CD4-positive, alpha-beta memory T cell (primary cell): ENCODE data around the gene ZNF638. TPM values are rescaled to one million over a fixed set of nuclear protein-coding genes. Genes with fewer than 3 reads are reported as not detected.

Experiments
- CTCF ChIA-PET: fragments of 350-600 bp; sonication (Branson Sonifier 250); formaldehyde crosslinking; loops from one replicate; lab custom pipeline; 2021; ENCODE audit warnings: inconsistent platforms; ENCODE audit not compliant: partially characterized antibody; lab: Charles Lee
- POLR2A ChIA-PET: fragments of 350-600 bp; sonication (Branson Sonifier 250); formaldehyde crosslinking; loops from one replicate; lab custom pipeline; 2021; ENCODE audit not compliant: partially characterized antibody; lab: Charles Lee
- DNase-seq, 5 donors: peaks; one replicate each; pipeline versions ENCODE4 v3.0.0 to v3.0.0-alpha.2; 2020 to 2022; ENCODE audit warnings: mixed read lengths in 1 of 5
- H3K27ac ChIP-seq: one replicate; pipeline ENCODE4 v1.7.0; 2013; ENCODE audit warnings: low read depth, low read length
- H3K27me3 ChIP-seq: 2 replicates; pipeline ENCODE4 v1.7.0; 2013; ENCODE audit warnings: mild to moderate bottlenecking, low read length, moderate library complexity; ENCODE audit not compliant: insufficient read depth
- H3K36me3 ChIP-seq: 2 replicates; pipeline ENCODE4 v1.7.0; 2013; ENCODE audit warnings: mild to moderate bottlenecking, low read length, moderate library complexity; ENCODE audit not compliant: insufficient read depth
- H3K4me1 ChIP-seq: 2 replicates; pipeline ENCODE4 v1.7.0; 2013; ENCODE audit warnings: mild to moderate bottlenecking, low read length, moderate library complexity; ENCODE audit not compliant: insufficient read depth
- H3K4me3 ChIP-seq, 2 donors: one replicate each; pipeline ENCODE4 v1.7.0; 2013; ENCODE audit warnings: low read length in 2 of 2, mild to moderate bottlenecking in 1 of 2
- H3K9me3 ChIP-seq, 2 donors: one replicate each; pipeline ENCODE4 v1.7.0; 2013; ENCODE audit warnings: low read length in 2 of 2, control low read depth in 1 of 2; ENCODE audit not compliant: control insufficient read depth in 1 of 2
- H3K27ac Mint-ChIP-seq, 7 donors: one replicate each; pipeline ENCODE4 v1.8.0; 2020 to 2021; ENCODE audit warnings: mixed read lengths in 7 of 7, mild to moderate bottlenecking in 6 of 7, inconsistent platforms in 3 of 7, moderate library complexity in 3 of 7
- H3K27me3 Mint-ChIP-seq, 2 donors: one replicate each; pipeline ENCODE4 v1.8.0; 2020 to 2021; ENCODE audit warnings: mixed read lengths in 2 of 2
- H3K36me3 Mint-ChIP-seq, 2 donors: one replicate each; pipeline ENCODE4 v1.8.0; 2020 to 2021; ENCODE audit warnings: mixed read lengths in 2 of 2, inconsistent platforms in 1 of 2, mild to moderate bottlenecking in 1 of 2
- H3K4me1 Mint-ChIP-seq, 4 donors: one replicate each; pipeline ENCODE4 v1.8.0; 2020 to 2021; ENCODE audit warnings: mixed read lengths in 4 of 4, mild to moderate bottlenecking in 1 of 4
- H3K4me3 Mint-ChIP-seq, 8 donors: one replicate each; pipeline ENCODE4 v1.8.0; 2020 to 2021; ENCODE audit warnings: mixed read lengths in 8 of 8, mild to moderate bottlenecking in 7 of 8, moderate library complexity in 6 of 8, inconsistent platforms in 3 of 8
- H3K9me3 Mint-ChIP-seq, 8 donors: one replicate each; pipeline ENCODE4 v1.8.0; 2020 to 2021; ENCODE audit warnings: mixed read lengths in 8 of 8, mild to moderate bottlenecking in 5 of 8, inconsistent platforms in 3 of 8, moderate library complexity in 1 of 8
- intact Hi-C: fragments of 100-400 bp; cut with micrococcal nuclease; formaldehyde crosslinking; loops from one replicate; pipeline ENCODE4 v1.15.1; 2023
- polyA plus RNA-seq, 2 donors: library from polyadenylated mRNA; unstranded; fragments of 300-500 nt; fragmentation: Illumina TruSeq; gene quantifications; one replicate each; pipeline ENCODE4 v1.2.3, GENCODE V29; 2021
- total RNA-seq, 2 experiments: library from RNA; stranded (reverse); gene quantifications; one replicate each; pipeline ENCODE4 v1.2.3, GENCODE V29; 2021

The ZNF638 gene
- total and polyA plus RNA-seq, 4 experiments from 2014 or later, result 19.8 to 167 (median 110) TPM

DNA sequence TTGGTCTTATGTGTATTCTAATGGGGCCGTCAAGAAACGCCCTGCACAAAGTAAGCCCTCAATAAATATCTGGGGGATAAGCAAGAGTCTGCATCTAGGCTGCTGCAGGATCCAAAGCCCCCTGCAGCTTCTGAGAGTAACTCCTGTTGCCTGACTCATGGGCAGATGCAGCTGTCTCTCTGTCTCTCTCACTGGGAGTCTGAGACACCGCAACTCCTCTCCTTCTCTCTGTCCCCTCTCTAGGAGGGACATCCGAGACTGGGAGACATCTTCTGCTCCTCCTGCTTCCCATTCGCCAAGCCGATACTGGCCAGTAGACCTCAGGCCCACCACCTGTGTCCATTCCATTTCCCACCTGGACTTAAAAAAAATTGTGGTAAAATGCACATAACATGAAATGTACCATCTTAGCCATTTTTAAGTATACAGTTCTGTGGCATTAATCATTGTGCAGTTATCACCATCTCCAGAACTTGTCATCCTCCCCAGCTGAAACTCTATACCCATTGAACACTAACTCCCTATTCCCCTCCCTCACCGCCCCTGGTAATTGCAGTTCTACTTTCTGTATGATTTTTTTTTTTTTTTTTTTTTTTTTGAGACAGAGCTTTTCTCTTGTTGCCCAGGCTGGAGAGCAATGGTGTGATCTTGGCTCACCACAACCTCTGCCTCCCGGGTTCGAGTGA lies 141.9 kb downstream of the ZNF638 start:
- Histone ChIP-seq H3K4me1 (no peaks in the 10 kb centered on the region), H3K27me3 (no peaks in the 10 kb centered on the region), H3K36me3 (no peaks in the 10 kb centered on the region), H3K27ac (no peak overlapping the region), H3K9me3 (no peaks in the 10 kb centered on the region), H3K4me3 (no peak overlapping the region)
- intact Hi-C loops, result no loop called here
- no peak overlapping the region for H3K4me3 Mint-ChIP-seq
- no peak overlapping the region for H3K27ac Mint-ChIP-seq
- peaks cover 11 to 22% of the 10 kb centered on the region in 2 donors for H3K27me3 Mint-ChIP-seq
- ChIA-PET CTCF (no interaction called here), POLR2A (no interaction called here)
- H3K9me3 Mint-ChIP-seq, result no peaks in the 10 kb centered on the region
- no peaks in the 10 kb centered on the region for H3K4me1 Mint-ChIP-seq
- no peak for DNase-seq
- no peaks in the 10 kb centered on the region for H3K36me3 Mint-ChIP-seq

- no peaks in the 10 kb centered on the region for H3K9me3 ChIP-seq
- CTCF ChIA-PET, result no interaction called here
- H3K4me3 Mint-ChIP-seq, result no peak overlapping the region
- H3K9me3 Mint-ChIP-seq, result no peaks in the 10 kb centered on the region
- H3K27ac ChIP-seq, result no peak overlapping the region
- no peaks in the 10 kb centered on the region for H3K4me1 ChIP-seq
- H3K36me3 Mint-ChIP-seq, result no peaks in the 10 kb centered on the region
- H3K36me3 ChIP-seq, result no peaks in the 10 kb centered on the region
- H3K27me3 ChIP-seq, result no peaks in the 10 kb centered on the region
- POLR2A ChIA-PET, result no interaction called here
- no peak for DNase-seq
- H3K4me1 Mint-ChIP-seq, result no peaks in the 10 kb centered on the region
- no peak overlapping the region for H3K27ac Mint-ChIP-seq
- H3K27me3 Mint-ChIP-seq, result peaks cover 8 to 15% of the 10 kb centered on the region in 2 donors
- no peak overlapping the region for H3K4me3 ChIP-seq
- intact Hi-C loops, result no loop called here
Measured at GRCh38 chr2:71474116-71474743, 142.6 kb downstream of the ZNF638 start.

- Mint-ChIP-seq H3K36me3 (no peaks in the 10 kb centered on the region), H3K4me3 (no peak overlapping the region), H3K27ac (no peak overlapping the region), H3K4me1 (no peaks in the 10 kb centered on the region), H3K27me3 (peaks cover 8 to 13% of the 10 kb centered on the region in 2 donors), H3K9me3 (no peaks in the 10 kb centered on the region)
- Histone ChIP-seq H3K27ac (no peak overlapping the region), H3K4me3 (no peak overlapping the region), H3K4me1 (no peaks in the 10 kb centered on the region), H3K9me3 (no peaks in the 10 kb centered on the region), H3K36me3 (no peaks in the 10 kb centered on the region), H3K27me3 (no peaks in the 10 kb centered on the region)
- ChIA-PET CTCF (no interaction called here), POLR2A (no interaction called here)
- intact Hi-C loops, result no loop called here
- no peak for DNase-seq
Measured at GRCh38 chr2:71474744-71475397, 143.3 kb downstream of the ZNF638 start.

DNA sequence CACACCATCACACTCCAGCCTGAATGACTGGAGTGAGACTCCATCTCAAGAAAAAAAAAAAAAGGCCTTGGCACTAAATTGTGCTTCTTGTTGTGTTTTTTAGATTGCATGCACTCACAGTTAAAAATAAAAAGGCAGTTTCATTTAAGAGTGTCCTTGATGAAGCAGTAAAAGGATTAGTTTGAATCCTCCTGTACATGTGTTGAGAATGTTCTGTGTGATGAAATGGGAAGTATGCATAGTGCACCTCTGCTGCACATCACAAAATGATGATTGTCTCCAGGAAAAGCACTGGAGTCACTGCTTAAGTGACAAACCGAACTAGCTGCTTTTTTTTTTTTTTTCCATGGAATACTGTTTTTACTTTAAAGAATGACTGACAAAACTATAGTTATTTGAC lies 144.9 kb downstream of the ZNF638 start:
- no peaks in the 10 kb centered on the region for H3K9me3 ChIP-seq
- H3K27ac Mint-ChIP-seq, result no peak overlapping the region

DNA sequence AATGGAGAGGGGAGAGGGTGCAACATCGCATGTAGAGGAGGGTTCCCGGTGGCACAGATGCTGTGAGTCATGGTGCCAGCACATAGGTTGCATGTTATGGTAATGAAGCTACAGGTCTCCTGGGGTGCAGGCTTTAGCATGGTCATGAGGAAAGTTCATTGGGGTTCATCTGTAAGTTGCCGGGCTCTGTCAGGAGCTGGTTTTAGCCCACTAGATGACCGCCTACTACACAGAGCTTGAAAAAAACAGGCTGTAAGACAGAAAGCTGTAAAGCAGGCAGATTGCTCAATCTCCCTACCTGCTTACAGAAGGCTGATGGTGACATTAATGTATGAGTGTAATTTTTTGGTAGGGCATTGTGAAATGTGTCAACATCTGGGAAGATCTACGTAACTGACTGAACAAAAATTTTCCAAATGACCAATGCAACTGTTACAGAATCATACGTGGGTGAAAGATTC lies 145.7 kb downstream of the ZNF638 start:
- H3K4me1 Mint-ChIP-seq, result no peaks in the 10 kb centered on the region
- no peaks in the 10 kb centered on the region for H3K36me3 ChIP-seq
- no peak for DNase-seq
- ChIA-PET POLR2A (no interaction called here), CTCF (no interaction called here)
- H3K27ac ChIP-seq, result no peak overlapping the region
- H3K4me3 Mint-ChIP-seq, result no peak overlapping the region
- no peaks in the 10 kb centered on the region for H3K4me1 ChIP-seq
- peaks cover 8 to 13% of the 10 kb centered on the region in 2 donors for H3K27me3 Mint-ChIP-seq
- H3K9me3 Mint-ChIP-seq, result no peaks in the 10 kb centered on the region
- H3K4me3 ChIP-seq, result no peak overlapping the region
- H3K36me3 Mint-ChIP-seq, result no peaks in the 10 kb centered on the region
- no peaks in the 10 kb centered on the region for H3K27me3 ChIP-seq
- no peaks in the 10 kb centered on the region for H3K9me3 ChIP-seq
- no peak overlapping the region for H3K27ac Mint-ChIP-seq
- intact Hi-C loops, result no loop called here

More for the DNA sequence above, 144.9 kb downstream of the ZNF638 start:
- peaks cover 6 to 13% of the 10 kb centered on the region in 2 donors for H3K27me3 Mint-ChIP-seq
- POLR2A ChIA-PET, result no interaction called here
- Histone ChIP-seq H3K27me3 (no peaks in the 10 kb centered on the region), H3K27ac (no peak overlapping the region), H3K4me1 (no peaks in the 10 kb centered on the region), H3K4me3 (no peak overlapping the region), H3K36me3 (no peaks in the 10 kb centered on the region)
- intact Hi-C loops, result no loop called here
- no peak overlapping the region for H3K4me3 Mint-ChIP-seq
- no peaks in the 10 kb centered on the region for H3K36me3 Mint-ChIP-seq
- CTCF ChIA-PET, result no interaction called here
- H3K9me3 Mint-ChIP-seq, result no peaks in the 10 kb centered on the region
- H3K4me1 Mint-ChIP-seq, result no peaks in the 10 kb centered on the region
- no peak for DNase-seq

DNA sequence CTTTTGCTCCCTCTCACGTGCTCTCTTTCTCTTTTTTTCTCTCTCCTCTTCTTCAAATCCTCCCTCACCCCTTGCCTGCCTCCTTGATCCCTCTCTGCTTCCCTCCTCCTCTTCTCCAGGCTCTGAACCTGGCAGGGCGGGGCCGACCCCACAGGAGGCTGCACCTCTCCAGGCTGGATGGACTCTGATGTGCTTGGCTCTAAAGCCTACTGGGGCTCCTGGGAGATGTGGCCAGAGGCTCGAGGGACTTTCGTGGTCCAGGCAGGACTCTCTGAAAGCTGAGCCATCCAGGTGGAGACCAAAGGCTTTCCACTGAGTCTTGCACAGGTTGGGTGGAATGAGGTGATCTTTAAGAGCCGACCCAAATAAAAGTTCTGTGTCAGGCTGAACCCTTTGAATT lies 147.2 kb downstream of the ZNF638 start:
- ChIA-PET CTCF (no interaction called here), POLR2A (no interaction called here)
- no peaks in the 10 kb centered on the region for H3K4me1 ChIP-seq
- H3K4me3 ChIP-seq, result no peak overlapping the region
- H3K36me3 ChIP-seq, result no peaks in the 10 kb centered on the region
- no peak for DNase-seq
- H3K9me3 ChIP-seq, result no peaks in the 10 kb centered on the region
- Mint-ChIP-seq H3K4me3 (no peak overlapping the region), H3K27ac (peak overlapping the region in 1 of 7 donors; percentile 23), H3K36me3 (no peaks in the 10 kb centered on the region), H3K9me3 (no peaks in the 10 kb centered on the region), H3K27me3 (peaks cover 8 to 10% of the 10 kb centered on the region in 2 donors), H3K4me1 (no peaks in the 10 kb centered on the region)
- intact Hi-C loops, result no loop called here
- H3K27me3 ChIP-seq, result no peaks in the 10 kb centered on the region
- no peak overlapping the region for H3K27ac ChIP-seq

GRCh38 chr2:71479261-71479660 lies 147.7 kb downstream of the ZNF638 start:
- ChIA-PET CTCF (no interaction called here), POLR2A (no interaction called here)
- peaks cover 8 to 10% of the 10 kb centered on the region in 2 donors for H3K27me3 Mint-ChIP-seq

More at GRCh38 chr2:71479261-71479660, 147.7 kb downstream of the ZNF638 start:
- Mint-ChIP-seq H3K36me3 (no peaks in the 10 kb centered on the region), H3K9me3 (no peaks in the 10 kb centered on the region), H3K4me3 (no peak overlapping the region), H3K4me1 (no peaks in the 10 kb centered on the region), H3K27ac (no peak overlapping the region)
- intact Hi-C loops, result no loop called here
- DNase-seq, result no peak
- Histone ChIP-seq H3K27me3 (no peaks in the 10 kb centered on the region), H3K27ac (no peak overlapping the region), H3K4me1 (no peaks in the 10 kb centered on the region), H3K4me3 (no peak overlapping the region), H3K36me3 (no peaks in the 10 kb centered on the region), H3K9me3 (no peaks in the 10 kb centered on the region)
